HFF-Myc (cell line): ENCODE measurements around the gene EEFSEC.

Source experiments
- DNase-seq: peaks from one replicate; pipeline ENCODE4 v3.0.0-alpha.2; 2011; ENCODE audit warnings: low read depth; ENCODE audit errors: extremely low read depth
- H3K4me3 ChIP-seq: replicated peaks from 2 replicates; pipeline ENCODE4 v1.5.1; 2011; ENCODE audit warnings: low read depth, mild to moderate bottlenecking, control low read depth, low read length
- TF ChIP-seq, protein P1 (sequence below): IDR thresholded peaks from 2 replicates; pipeline ENCODE4 v1.5.1; 2012; ENCODE audit warnings: mild to moderate bottlenecking, low read depth, low read length, control low read depth; ENCODE audit errors: missing control alignments

Gene EEFSEC

GRCh38 chr3:128275316-128276145 is 122.2 kb downstream of the EEFSEC start:
- no peak overlapping the region for H3K4me3 ChIP-seq
- DNase-seq, result no peak
- TF ChIP-seq, protein P1, sequence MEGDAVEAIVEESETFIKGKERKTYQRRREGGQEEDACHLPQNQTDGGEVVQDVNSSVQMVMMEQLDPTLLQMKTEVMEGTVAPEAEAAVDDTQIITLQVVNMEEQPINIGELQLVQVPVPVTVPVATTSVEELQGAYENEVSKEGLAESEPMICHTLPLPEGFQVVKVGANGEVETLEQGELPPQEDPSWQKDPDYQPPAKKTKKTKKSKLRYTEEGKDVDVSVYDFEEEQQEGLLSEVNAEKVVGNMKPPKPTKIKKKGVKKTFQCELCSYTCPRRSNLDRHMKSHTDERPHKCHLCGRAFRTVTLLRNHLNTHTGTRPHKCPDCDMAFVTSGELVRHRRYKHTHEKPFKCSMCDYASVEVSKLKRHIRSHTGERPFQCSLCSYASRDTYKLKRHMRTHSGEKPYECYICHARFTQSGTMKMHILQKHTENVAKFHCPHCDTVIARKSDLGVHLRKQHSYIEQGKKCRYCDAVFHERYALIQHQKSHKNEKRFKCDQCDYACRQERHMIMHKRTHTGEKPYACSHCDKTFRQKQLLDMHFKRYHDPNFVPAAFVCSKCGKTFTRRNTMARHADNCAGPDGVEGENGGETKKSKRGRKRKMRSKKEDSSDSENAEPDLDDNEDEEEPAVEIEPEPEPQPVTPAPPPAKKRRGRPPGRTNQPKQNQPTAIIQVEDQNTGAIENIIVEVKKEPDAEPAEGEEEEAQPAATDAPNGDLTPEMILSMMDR, result no peak

GRCh38 chr3:128276146-128276435 is 122.8 kb downstream of the EEFSEC start:
- H3K4me3 ChIP-seq, result no peak overlapping the region
- no peak for DNase-seq
- TF ChIP-seq, protein P1, result no peak

DNA sequence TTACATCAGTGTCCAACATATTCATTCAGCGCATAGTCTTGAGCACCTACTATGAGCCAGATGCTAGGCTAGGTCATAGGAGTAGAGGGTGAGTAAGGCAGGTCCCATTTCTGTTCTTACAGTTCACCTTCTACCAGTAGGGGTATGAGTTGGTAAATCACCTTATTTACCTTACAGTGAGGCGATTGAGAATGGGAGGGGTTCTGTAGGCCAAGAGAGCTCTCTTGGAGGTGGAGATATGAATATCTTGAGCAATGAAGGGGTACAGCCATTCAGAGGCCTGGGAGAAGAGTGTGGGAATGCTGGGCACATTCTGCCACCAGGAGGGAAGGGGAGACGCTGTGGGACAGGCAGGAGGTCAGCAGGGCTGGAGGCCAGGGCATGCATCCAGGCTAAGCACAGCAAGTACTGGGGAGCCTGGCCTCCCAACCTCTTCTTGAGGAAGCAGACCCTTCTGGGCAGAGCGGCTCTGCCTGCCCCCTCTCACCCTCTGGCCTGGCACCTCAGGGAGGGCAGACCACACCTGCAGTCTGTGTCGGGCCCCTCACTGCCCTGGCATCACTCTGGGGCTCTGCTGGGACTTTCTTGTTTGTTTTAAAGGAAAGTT is 123.4 kb downstream of the EEFSEC start:
- TF ChIP-seq, protein P1, result no peak
- no peak overlapping the region for H3K4me3 ChIP-seq
- no peak for DNase-seq

GRCh38 chr3:128277378-128278069 is 124.2 kb downstream of the EEFSEC start:
- no peak for DNase-seq
- H3K4me3 ChIP-seq, result no peak overlapping the region
- TF ChIP-seq, protein P1, result no peak

DNA sequence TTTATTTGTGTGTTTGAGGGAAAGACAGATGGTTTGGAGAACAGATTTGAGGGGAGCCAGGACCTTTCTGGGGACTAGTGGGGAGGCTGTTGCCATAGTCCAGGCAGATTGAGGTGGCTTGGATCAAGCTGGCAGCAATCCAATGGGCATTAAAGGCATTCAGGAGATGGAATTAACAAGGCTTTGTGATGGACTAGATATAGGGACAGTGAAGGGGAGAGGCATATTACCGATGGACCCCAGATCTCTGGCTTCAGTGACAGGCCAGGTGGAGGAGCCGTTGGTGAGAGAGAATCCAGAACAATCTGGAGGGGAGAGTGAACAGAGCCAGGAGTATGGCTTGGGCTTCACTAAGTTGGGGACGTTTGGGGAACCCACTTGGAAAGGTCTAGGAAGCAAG is 124.8 kb downstream of the EEFSEC start:
- DNase-seq, result no peak
- no peak overlapping the region for H3K4me3 ChIP-seq
- TF ChIP-seq, protein P1, result no peak

GRCh38 chr3:128278761-128279600 is 125.7 kb downstream of the EEFSEC start:
- peak; percentile 82 for DNase-seq
- TF ChIP-seq, protein P1, result no peak
- H3K4me3 ChIP-seq, result no peak overlapping the region
